NT2/D1 (cell line): ENCODE results near the gene IL1R2.

ENCODE experiments used
- SUZ12 ChIP-seq: IDR thresholded peaks from 2 replicates; pipeline ENCODE4 v1.6.1; 2011; ENCODE audit not compliant: insufficient read length, insufficient read depth; ENCODE audit errors: extremely low read depth
- YY1 ChIP-seq: IDR thresholded peaks from 2 replicates; pipeline ENCODE4 v1.6.1; 2011; ENCODE audit not compliant: insufficient read length, insufficient read depth
- ZNF274 ChIP-seq: IDR thresholded peaks from 2 replicates; pipeline ENCODE4 v1.6.1; 2011; ENCODE audit warnings: mild to moderate bottlenecking, low read depth, low read length

DNA sequence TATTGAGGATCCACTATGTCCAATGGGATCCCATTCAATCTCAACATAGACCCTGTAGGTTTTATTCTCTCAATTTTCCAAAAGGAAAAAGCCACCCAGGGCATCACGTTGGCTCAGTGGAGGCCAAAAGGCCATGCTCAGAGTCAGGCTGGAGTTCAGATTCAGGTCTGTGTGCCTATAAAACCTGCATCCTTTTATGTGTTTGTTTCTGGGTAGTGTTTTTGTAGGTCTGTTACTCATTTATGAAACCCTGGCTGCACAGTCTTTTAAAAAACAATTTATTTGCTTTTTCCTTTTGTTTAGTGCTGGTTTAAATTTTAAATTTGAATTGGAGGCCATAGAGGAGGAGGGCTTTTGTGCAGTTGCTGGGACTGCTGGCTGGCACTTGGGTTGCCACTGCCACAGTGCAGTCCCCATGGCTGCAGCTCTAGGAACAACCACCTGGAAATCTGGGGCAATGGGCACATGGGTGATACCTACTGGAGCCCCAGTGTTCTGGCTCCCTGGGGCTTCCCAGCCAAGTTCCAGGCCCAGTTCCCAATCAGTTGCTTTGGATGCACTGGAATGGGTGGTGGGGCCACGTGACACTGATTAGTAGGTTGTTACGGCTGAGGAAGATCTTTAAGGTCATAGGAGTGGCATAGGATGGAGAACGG lies 31.3 kb downstream of the IL1R2 start:
- TF ChIP-seq ZNF274 = no peak
- TF ChIP-seq SUZ12 = no peak
- no peak for TF ChIP-seq YY1
